DND-41 (cell line): Measurements from ENCODE around the gene GPC6.

Experiments used
- ATAC-seq: fragments of 200-7000 bp; cut with Tn5 transposase; 3 replicates; pipeline ENCODE4 v1.9.1; 2021; ENCODE audit warnings: low read depth; ENCODE audit not compliant: insufficient read depth
- DNase-seq: peaks from one replicate; pipeline ENCODE4 v3.0.0-alpha.2; 2020
- H2AFZ ChIP-seq: 2 replicates; pipeline ENCODE4 v1.6.0; 2012; ENCODE audit warnings: low read depth, low read length
- H3K27ac ChIP-seq: 2 replicates; pipeline ENCODE4 v1.5.1; 2012; ENCODE audit warnings: low read length, inconsistent platforms
- H3K27me3 ChIP-seq: fragments of 200-600 bp; sonication (generic); 2 replicates; pipeline ENCODE4 v1.6.0; 2012; ENCODE audit warnings: low read length, mild to moderate bottlenecking, inconsistent platforms; ENCODE audit not compliant: insufficient read depth, poor library complexity
- H3K36me3 ChIP-seq: 2 replicates; pipeline ENCODE4 v1.5.1; 2012; ENCODE audit warnings: low read length, inconsistent platforms; ENCODE audit not compliant: insufficient read depth
- H3K4me1 ChIP-seq: 2 replicates; pipeline ENCODE4 v1.5.1; 2012; ENCODE audit warnings: mild to moderate bottlenecking, low read length; ENCODE audit not compliant: insufficient read depth
- H3K4me2 ChIP-seq: 2 replicates; pipeline ENCODE4 v1.6.0; 2012; ENCODE audit warnings: mild to moderate bottlenecking, moderate library complexity, low read length, inconsistent platforms; ENCODE audit not compliant: insufficient read depth
- H3K4me3 ChIP-seq, 2 experiments: fragments of 200-600 bp in 1 of 2; shearing (Covaris generic) in 1 of 2; 2 replicates each; pipeline ENCODE4 v1.5.1; 2012 to 2016; ENCODE audit warnings: inconsistent platforms in 2 of 2, low read length in 2 of 2, mild to moderate bottlenecking in 2 of 2, low read depth in 1 of 2, moderate library complexity in 1 of 2
- H3K79me2 ChIP-seq: 2 replicates; pipeline ENCODE4 v1.6.0; 2012; ENCODE audit warnings: low read length, inconsistent platforms; ENCODE audit not compliant: insufficient read depth
- H3K9ac ChIP-seq: 2 replicates; pipeline ENCODE4 v1.6.0; 2012; ENCODE audit warnings: low read depth, mild to moderate bottlenecking, inconsistent platforms, low read length, moderate library complexity
- H3K9me3 ChIP-seq: 2 replicates; pipeline ENCODE4 v1.5.1; 2012; ENCODE audit warnings: low read length, moderate library complexity, mild to moderate bottlenecking, inconsistent platforms; ENCODE audit not compliant: insufficient read depth, severe bottlenecking
- H4K20me1 ChIP-seq: 2 replicates; pipeline ENCODE4 v1.6.0; 2012; ENCODE audit warnings: low read length; ENCODE audit not compliant: insufficient read depth
- EZH2 ChIP-seq: IDR thresholded peaks from 3 replicates; pipeline ENCODE4 v1.6.1; 2012; ENCODE audit warnings: borderline replicate concordance, low read depth, mild to moderate bottlenecking, moderate library complexity, low read length, inconsistent platforms; ENCODE audit not compliant: severe bottlenecking
- TF ChIP-seq, protein P1 (sequence below): IDR thresholded peaks from 2 replicates; pipeline ENCODE4 v1.5.1; 2012; ENCODE audit warnings: borderline replicate concordance, low read length, moderate library complexity, mild to moderate bottlenecking; ENCODE audit not compliant: poor library complexity, severe bottlenecking; ENCODE audit errors: extremely low read depth

GPC6 gene

DNA sequence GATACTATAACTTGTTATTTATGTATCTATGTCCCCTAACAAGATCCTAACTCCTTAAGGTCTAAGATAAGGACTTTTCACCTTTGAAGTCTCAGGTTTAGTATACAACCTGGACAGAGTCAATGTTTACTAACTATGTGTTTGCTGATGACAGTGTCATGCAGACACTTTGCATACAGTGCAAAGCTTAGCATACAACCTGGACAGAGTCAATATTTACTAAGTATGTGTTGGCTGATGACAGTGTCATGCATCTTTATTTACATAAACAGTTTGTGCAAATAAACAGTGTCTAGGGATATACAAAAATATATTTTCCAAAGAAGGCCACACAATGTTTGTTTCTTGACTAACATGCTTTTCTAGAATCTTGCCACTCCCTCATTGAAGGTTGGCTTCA lies 1218.2 kb downstream of the GPC6 start:
- no peaks in the 10 kb centered on the region for H3K9me3 ChIP-seq
- H3K9ac ChIP-seq: no peak overlapping the region
- H3K27ac ChIP-seq: no peak overlapping the region
- H3K4me3 ChIP-seq: no peak overlapping the region
- no peaks in the 10 kb centered on the region for H3K4me1 ChIP-seq
- TF ChIP-seq, protein P1, sequence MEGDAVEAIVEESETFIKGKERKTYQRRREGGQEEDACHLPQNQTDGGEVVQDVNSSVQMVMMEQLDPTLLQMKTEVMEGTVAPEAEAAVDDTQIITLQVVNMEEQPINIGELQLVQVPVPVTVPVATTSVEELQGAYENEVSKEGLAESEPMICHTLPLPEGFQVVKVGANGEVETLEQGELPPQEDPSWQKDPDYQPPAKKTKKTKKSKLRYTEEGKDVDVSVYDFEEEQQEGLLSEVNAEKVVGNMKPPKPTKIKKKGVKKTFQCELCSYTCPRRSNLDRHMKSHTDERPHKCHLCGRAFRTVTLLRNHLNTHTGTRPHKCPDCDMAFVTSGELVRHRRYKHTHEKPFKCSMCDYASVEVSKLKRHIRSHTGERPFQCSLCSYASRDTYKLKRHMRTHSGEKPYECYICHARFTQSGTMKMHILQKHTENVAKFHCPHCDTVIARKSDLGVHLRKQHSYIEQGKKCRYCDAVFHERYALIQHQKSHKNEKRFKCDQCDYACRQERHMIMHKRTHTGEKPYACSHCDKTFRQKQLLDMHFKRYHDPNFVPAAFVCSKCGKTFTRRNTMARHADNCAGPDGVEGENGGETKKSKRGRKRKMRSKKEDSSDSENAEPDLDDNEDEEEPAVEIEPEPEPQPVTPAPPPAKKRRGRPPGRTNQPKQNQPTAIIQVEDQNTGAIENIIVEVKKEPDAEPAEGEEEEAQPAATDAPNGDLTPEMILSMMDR: no peak
- no peak for TF ChIP-seq EZH2
- H3K27me3 ChIP-seq: no peaks in the 10 kb centered on the region
- ATAC-seq: no peak
- no peaks in the 10 kb centered on the region for H3K36me3 ChIP-seq
- H3K4me2 ChIP-seq: no peak overlapping the region
- no peak overlapping the region for H2AFZ ChIP-seq
- H4K20me1 ChIP-seq: no peaks in the 10 kb centered on the region
- DNase-seq: no peak
- no peaks in the 10 kb centered on the region for H3K79me2 ChIP-seq

DNA sequence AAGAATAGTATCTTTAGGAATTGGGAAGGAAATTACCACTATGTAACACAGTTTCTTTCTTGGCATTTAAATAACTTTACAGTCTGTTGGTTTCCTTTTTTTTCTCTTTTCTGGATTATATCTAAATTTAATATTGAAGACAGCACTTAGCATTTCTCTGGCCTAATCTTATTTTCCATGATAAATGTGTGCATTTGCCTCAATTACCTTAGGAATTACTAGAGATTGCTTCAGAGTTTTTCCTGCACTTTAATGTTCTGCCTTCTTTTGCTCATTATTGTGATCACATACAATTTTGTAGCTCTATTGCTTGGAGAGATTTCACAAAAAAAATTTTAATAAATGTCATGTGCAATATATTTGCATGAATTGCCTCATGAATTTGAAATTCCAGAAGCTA lies 1227.7 kb downstream of the GPC6 start:
- TF ChIP-seq, protein P1: no peak
- no peak for TF ChIP-seq EZH2
- Histone ChIP-seq H2AFZ (no peak overlapping the region), H3K36me3 (no peaks in the 10 kb centered on the region), H3K9ac (no peak overlapping the region), H3K4me3 (no peak overlapping the region), H3K79me2 (no peaks in the 10 kb centered on the region), H3K9me3 (no peaks in the 10 kb centered on the region), H3K4me1 (no peaks in the 10 kb centered on the region), H3K27ac (no peak overlapping the region), H3K4me2 (no peak overlapping the region), H3K27me3 (no peaks in the 10 kb centered on the region), H4K20me1 (no peaks in the 10 kb centered on the region)
- ATAC-seq (no peak), DNase-seq (no peak)

DNA sequence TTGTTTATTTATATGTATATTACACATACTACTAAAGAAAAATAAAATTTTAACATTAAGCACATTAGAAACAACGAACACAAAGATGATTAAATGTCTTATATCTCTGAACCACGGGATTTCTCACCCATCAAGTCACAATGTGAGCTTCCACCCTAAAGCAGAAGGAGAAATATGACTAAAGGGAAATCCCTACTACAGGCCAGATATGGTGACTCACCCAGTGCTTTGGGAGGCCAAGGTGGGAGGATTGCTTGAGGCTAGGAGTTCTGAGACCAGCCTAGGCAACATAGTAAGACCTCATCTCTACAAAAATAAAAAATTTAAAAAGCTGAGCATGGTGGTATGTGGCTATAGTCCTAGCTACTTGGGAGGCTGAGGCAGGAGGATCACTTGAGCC lies 1228.3 kb downstream of the GPC6 start:
- Histone ChIP-seq H3K27ac (no peak overlapping the region), H3K36me3 (no peaks in the 10 kb centered on the region), H3K4me2 (no peak overlapping the region), H2AFZ (no peak overlapping the region), H3K4me1 (no peaks in the 10 kb centered on the region), H3K79me2 (no peaks in the 10 kb centered on the region), H4K20me1 (no peaks in the 10 kb centered on the region), H3K4me3 (no peak overlapping the region), H3K9me3 (no peaks in the 10 kb centered on the region), H3K9ac (no peak overlapping the region), H3K27me3 (no peaks in the 10 kb centered on the region)
- ATAC-seq: 0 out of 3 replicates have a peak, but pooled peaks have one; percentile 12
- DNase-seq: no peak
- no peak for TF ChIP-seq EZH2
- TF ChIP-seq, protein P1: no peak

DNA sequence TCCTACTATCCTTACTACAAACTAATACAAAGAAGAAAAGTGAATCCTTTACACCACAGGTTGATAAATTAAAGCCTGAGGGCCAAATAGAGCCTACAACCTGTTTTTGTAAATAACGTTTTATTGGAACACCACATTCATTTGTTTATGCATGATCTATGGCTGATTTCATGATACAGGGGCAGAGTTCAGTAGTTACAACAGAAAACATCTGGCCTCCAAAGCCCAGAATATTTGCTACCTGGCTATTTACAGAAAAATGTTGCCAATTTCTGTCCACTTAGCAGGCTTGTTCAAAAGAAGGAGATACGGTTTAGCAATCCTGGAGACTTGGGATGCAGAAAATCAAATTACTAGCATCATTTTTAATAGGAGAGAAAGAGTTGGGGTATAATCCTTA lies 1228.8 kb downstream of the GPC6 start:
- no peak overlapping the region for H3K4me2 ChIP-seq
- ATAC-seq (0 out of 3 replicates have a peak, but pooled peaks have one; percentile 7), DNase-seq (no peak)
- H3K27ac ChIP-seq: no peak overlapping the region
- H2AFZ ChIP-seq: no peak overlapping the region
- H3K4me3 ChIP-seq: no peak overlapping the region
- no peaks in the 10 kb centered on the region for H3K79me2 ChIP-seq
- H3K9me3 ChIP-seq: no peaks in the 10 kb centered on the region
- no peak overlapping the region for H3K9ac ChIP-seq
- H3K4me1 ChIP-seq: no peaks in the 10 kb centered on the region
- no peak for TF ChIP-seq EZH2
- TF ChIP-seq, protein P1: no peak
- no peaks in the 10 kb centered on the region for H3K27me3 ChIP-seq
- no peaks in the 10 kb centered on the region for H3K36me3 ChIP-seq
- H4K20me1 ChIP-seq: no peaks in the 10 kb centered on the region
